K562 (cell line): Measurements from ENCODE around the gene FGFR4. TPM values are rescaled to one million over a fixed set of nuclear protein-coding genes. Genes with fewer than 3 reads are reported as not detected.
A peak's percentile ranks its signal among the peaks of the same experiment; 100 is the strongest.

Source experiments
- CBFA2T2 ChIP-seq: fragments of 450-650 bp; conservative IDR thresholded peaks from 2 replicates; pipeline ENCODE4 v1.6.1; 2017; ENCODE audit warnings: mild to moderate bottlenecking
- DMBX1 ChIP-seq: fragments of 250-450 bp; sonication (Bioruptor Pico); IDR thresholded peaks from 2 replicates; pipeline ENCODE4 v1.8.0; 2022; ENCODE audit warnings: inconsistent platforms, mild to moderate bottlenecking, moderate library complexity, borderline replicate concordance
- E2F3 ChIP-seq: fragments of 250-450 bp; sonication (Bioruptor Pico); IDR thresholded peaks from 2 replicates; pipeline ENCODE4 v1.4.0; 2020; ENCODE audit warnings: mild to moderate bottlenecking
- HEY1 ChIP-seq: fragments of 250-450 bp; sonication (Bioruptor Pico); IDR thresholded peaks from 2 replicates; pipeline ENCODE4 v1.5.0; 2020; ENCODE audit warnings: mild to moderate bottlenecking, moderate library complexity, borderline replicate concordance
- MAFG ChIP-seq: fragments of 450-650 bp; conservative IDR thresholded peaks from 2 replicates; pipeline ENCODE4 v1.6.1; 2016; ENCODE audit warnings: missing genetic modification characterization, missing compliant biosample characterization
- SMAD4 ChIP-seq: fragments of 250-450 bp; sonication (Bioruptor Pico); conservative IDR thresholded peaks from 2 replicates; pipeline ENCODE4 v1.8.0; 2021; ENCODE audit warnings: inconsistent platforms, mild to moderate bottlenecking, moderate library complexity
- ZBTB11 ChIP-seq, 3 experiments: fragments of 200-800 bp in 1 of 3; fragments of 250-450 bp in 1 of 3; fragments of 450-650 bp in 1 of 3; sonication (Bioruptor Pico) in 1 of 3; sonication (Bioruptor generic) in 1 of 3; formaldehyde crosslinking in 1 of 3; IDR thresholded peaks; 2 replicates each; pipeline versions ENCODE4 v1.6.1 to v1.8.0; 2016 to 2022; ENCODE audit warnings: mild to moderate bottlenecking in 2 of 3, missing genetic modification characterization in 2 of 3, missing compliant biosample characterization in 1 of 3, moderate library complexity in 1 of 3
- ZNF384 ChIP-seq: IDR thresholded peaks from 2 replicates; pipeline ENCODE4 v1.6.1; 2012; ENCODE audit warnings: low read depth, low read length, improper control_type of control experiment
- ZNF639 ChIP-seq, 2 experiments: fragments of 200-800 bp in 1 of 2; sonication (Bioruptor generic) in 1 of 2; sonication (generic) in 1 of 2; formaldehyde crosslinking in 1 of 2; IDR thresholded peaks in 1 of 2; conservative IDR thresholded peaks in 1 of 2; 2 replicates each; pipeline versions ENCODE4 v1.5.0 to v1.6.1; 2016 to 2020; ENCODE audit warnings: missing compliant biosample characterization in 1 of 2, missing genetic modification characterization in 1 of 2, missing genetic modification reagents in 1 of 2
- polyA plus RNA-seq, 8 experiments: library from polyadenylated mRNA; depleted of rRNA in 4 of 8; stranded (reverse) in 5 of 8; unstranded in 3 of 8; fragments of >200 nt; fragmentation: Nextera tagmentation in 2 of 8; fragmentation: Illumina TruSeq in 1 of 8; extraction: Ambion mirVana in 2 of 8; extraction: Trizol in 1 of 8; gene quantifications; 2 replicates each; pipeline versions ENCODE4 v1.2.1 to v1.2.3, GENCODE V29; 2011 to 2014; ENCODE audit warnings: inconsistent platforms in 1 of 8, missing spikeins in 1 of 8
- total RNA-seq, 7 experiments: library from RNA; depleted of rRNA in 6 of 7; stranded (reverse); fragments of >200 nt in 6 of 7; fragmentation: Illumina TruSeq in 2 of 7; extraction: Trizol in 2 of 7; gene quantifications; 2 replicates each; pipeline versions ENCODE4 v1.2.1 to v1.2.3, GENCODE V29; 2011 to 2021; ENCODE audit warnings: low replicate concordance in 1 of 7

FGFR4 gene
- total and polyA plus RNA-seq, 9 of the 15 experiments (the other 6 are each of a cell fraction or from before 2014, with no cell fraction given), result 0.76 to 35.4 (median 7.5) TPM

GRCh38 chr5:177116631-177117373, 30.1 kb downstream of the FGFR4 start (continued):
- TF ChIP-seq ZNF639 (CRISPR knock-in tag; conservative IDR thresholded peaks at IDR 0.05 in 1 of 2, IDR thresholded peaks at IDR 0.05 in 1 of 2), result peak in 1 of 2 experiments; percentile 69; a peak in 2 of 4 replicates
- TF ChIP-seq DMBX1, result peak; percentile 83
- 0 out of 2 replicates have a peak, but pooled peaks have one; percentile 7 for TF ChIP-seq ZNF384
- peak in 1 of 3 experiments; percentile 74; a peak in 2 of 6 replicates for TF ChIP-seq ZBTB11 (CRISPR knock-in tag; IDR thresholded peaks at IDR 0.05)
- peak; percentile 82 for TF ChIP-seq SMAD4 (CRISPR knock-in tag)
- no peak for TF ChIP-seq MAFG (tag)
- no peak for TF ChIP-seq HEY1 (CRISPR knock-in tag)
- peak; percentile 53 for TF ChIP-seq CBFA2T2
- TF ChIP-seq E2F3 (CRISPR knock-in tag), result peak; percentile 85
